Spinal cord (tissue), 10 donors: Measurements from ENCODE around the gene EPC2. TPM values are rescaled to one million over a fixed set of nuclear protein-coding genes. Genes with fewer than 3 reads are reported as not detected.

ENCODE experiments used
- DNase-seq, 6 donors: peaks; one replicate each; pipeline versions ENCODE4 v3.0.0 to v3.0.0-alpha.2; 2013 to 2015; ENCODE audit warnings: low spot score in 6 of 6, low read depth in 4 of 6
- H3K27ac ChIP-seq: one replicate; pipeline ENCODE4 v1.5.1; 2013; ENCODE audit warnings: low read depth, low read length, control low read depth
- H3K27me3 ChIP-seq: one replicate; pipeline ENCODE4 v1.6.1; 2013; ENCODE audit warnings: low read length; ENCODE audit not compliant: control insufficient read depth, insufficient read depth
- H3K36me3 ChIP-seq: one replicate; pipeline ENCODE4 v1.6.1; 2013; ENCODE audit warnings: low read length; ENCODE audit not compliant: control insufficient read depth, insufficient read depth
- H3K4me1 ChIP-seq: one replicate; pipeline ENCODE4 v1.6.1; 2013; ENCODE audit warnings: low read length; ENCODE audit not compliant: control insufficient read depth, insufficient read depth
- H3K4me3 ChIP-seq: one replicate; pipeline ENCODE4 v1.5.1; 2013; ENCODE audit warnings: low read depth, low read length, control low read depth
- H3K9me3 ChIP-seq: one replicate; pipeline ENCODE4 v1.6.1; 2013; ENCODE audit warnings: low read length; ENCODE audit not compliant: control insufficient read depth, insufficient read depth
- WGBS: methylation state at CpG from one replicate; pipeline ENCODE4 v1.1.5; 2013; ENCODE audit warnings: missing lambda C conversion rate; ENCODE audit not compliant: insufficient coverage; 5-methylcytosine and 5-hydroxymethylcytosine counted together
- polyA plus RNA-seq, 2 donors: library from polyadenylated mRNA; unstranded; fragments of 120-200 nt; gene quantifications; one replicate each; pipeline ENCODE4 v1.2.1, GENCODE V29; 2013; ENCODE audit not compliant: insufficient read length in 2 of 2
- total RNA-seq, 2 donors: library from RNA; depleted of rRNA in 1 of 2; stranded (reverse); fragments of 120-200 nt in 1 of 2; fragments of >200 nt in 1 of 2; gene quantifications; one replicate each; pipeline versions ENCODE4 v1.2.3 to v1.2.4, GENCODE V29; 2013 to 2014
- donor health status: healthy.

EPC2 gene
- total and polyA plus RNA-seq, 4 donors, result 31.5 to 52.6 (median 38.1) TPM

DNA sequence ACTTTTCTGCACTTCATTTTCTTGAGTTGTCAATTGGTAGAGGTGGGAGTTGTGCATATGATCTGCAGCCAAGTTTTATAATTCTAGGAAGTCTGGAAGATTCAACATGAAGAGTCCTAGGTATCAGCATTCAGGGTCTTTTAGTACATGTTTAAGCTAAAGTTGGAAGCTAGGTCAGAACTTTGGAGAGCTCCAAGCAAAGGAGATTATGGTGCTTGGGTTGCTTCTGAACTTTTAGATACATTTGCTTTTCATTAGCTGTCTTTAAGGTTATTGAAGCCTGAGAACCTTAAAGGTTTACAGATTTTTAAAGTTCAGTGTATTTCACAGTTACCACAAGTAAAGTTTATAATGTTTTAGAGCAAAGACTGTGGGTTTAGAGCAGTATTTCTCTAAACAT is 85.5 kb downstream of the EPC2 start:
- Histone ChIP-seq H3K36me3 (no peaks in the 10 kb centered on the region), H3K4me3 (no peak overlapping the region), H3K9me3 (peaks cover 4% of the 10 kb centered on the region), H3K27me3 (no peaks in the 10 kb centered on the region), H3K4me1 (no peaks in the 10 kb centered on the region), H3K27ac (no peak overlapping the region)
- no peak for DNase-seq

DNA sequence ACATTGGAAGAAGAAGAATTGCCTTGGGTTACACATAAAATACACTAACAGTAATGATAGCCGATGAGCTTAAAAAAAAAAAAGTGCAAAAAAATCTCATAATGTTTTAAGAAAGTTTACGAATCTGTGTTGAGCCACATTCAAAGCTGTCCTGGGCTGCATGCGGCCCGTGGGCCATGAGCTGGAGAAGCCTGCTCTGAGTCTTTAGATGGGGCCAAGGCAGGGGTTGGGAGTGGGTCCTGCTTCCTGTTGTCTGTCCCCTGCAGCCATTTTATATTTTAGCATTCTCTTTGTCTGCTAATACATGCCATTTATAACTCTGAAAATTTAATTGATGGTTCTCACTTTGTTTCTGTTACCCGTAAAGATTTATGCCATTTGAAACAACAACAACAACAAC is 93.2 kb downstream of the EPC2 start:
- H3K36me3 ChIP-seq, result no peaks in the 10 kb centered on the region
- H3K4me1 ChIP-seq, result no peaks in the 10 kb centered on the region
- no peak for DNase-seq
- H3K9me3 ChIP-seq, result no peaks in the 10 kb centered on the region
- WGBS, result 90% methylated on average over 2 of the region's 5 CpGs
- no peak overlapping the region for H3K27ac ChIP-seq
- no peaks in the 10 kb centered on the region for H3K27me3 ChIP-seq
- no peak overlapping the region for H3K4me3 ChIP-seq

GRCh38 chr2:148739454-148740105 is 95.0 kb downstream of the EPC2 start:
- Histone ChIP-seq H3K4me3 (no peak overlapping the region), H3K27me3 (no peaks in the 10 kb centered on the region), H3K27ac (no peak overlapping the region), H3K9me3 (no peaks in the 10 kb centered on the region), H3K4me1 (no peaks in the 10 kb centered on the region), H3K36me3 (no peaks in the 10 kb centered on the region)
- no peak for DNase-seq
- WGBS, result no CpG with 5 or more reads among the region's 2 CpGs

DNA sequence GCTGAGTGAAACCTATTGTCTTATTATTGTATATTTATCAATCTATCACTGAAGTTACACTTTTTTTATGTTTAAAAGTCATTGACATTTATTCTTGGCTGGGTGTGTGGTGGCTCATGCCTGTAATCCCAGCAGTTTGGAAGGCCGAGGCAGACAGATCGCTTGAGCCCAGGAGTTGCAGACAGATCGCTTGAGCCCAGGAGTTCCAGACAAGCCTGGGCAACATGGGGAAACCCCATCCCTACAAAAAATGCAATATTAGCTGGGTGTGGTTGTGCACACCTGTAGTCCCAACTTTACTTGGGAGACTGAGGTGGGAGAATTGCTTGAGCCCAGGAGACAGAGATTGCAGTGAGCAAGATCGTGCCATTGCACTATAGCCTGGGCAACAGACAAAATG is 97.8 kb downstream of the EPC2 start:
- Histone ChIP-seq H3K4me3 (no peak overlapping the region), H3K27me3 (no peaks in the 10 kb centered on the region), H3K9me3 (no peaks in the 10 kb centered on the region), H3K27ac (no peak overlapping the region), H3K36me3 (no peaks in the 10 kb centered on the region), H3K4me1 (no peaks in the 10 kb centered on the region)
- 92% methylated on average over 3 of the region's 4 CpGs for WGBS
- no peak for DNase-seq

GRCh38 chr2:148745151-148745851 is 100.8 kb downstream of the EPC2 start:
- H3K27ac ChIP-seq, result no peak overlapping the region
- DNase-seq, result no peak
- no peaks in the 10 kb centered on the region for H3K4me1 ChIP-seq
- no peaks in the 10 kb centered on the region for H3K36me3 ChIP-seq
- WGBS, result 80% methylated on average over 1 of the region's 3 CpGs
- H3K27me3 ChIP-seq, result no peaks in the 10 kb centered on the region
- H3K4me3 ChIP-seq, result no peak overlapping the region
- no peaks in the 10 kb centered on the region for H3K9me3 ChIP-seq

DNA sequence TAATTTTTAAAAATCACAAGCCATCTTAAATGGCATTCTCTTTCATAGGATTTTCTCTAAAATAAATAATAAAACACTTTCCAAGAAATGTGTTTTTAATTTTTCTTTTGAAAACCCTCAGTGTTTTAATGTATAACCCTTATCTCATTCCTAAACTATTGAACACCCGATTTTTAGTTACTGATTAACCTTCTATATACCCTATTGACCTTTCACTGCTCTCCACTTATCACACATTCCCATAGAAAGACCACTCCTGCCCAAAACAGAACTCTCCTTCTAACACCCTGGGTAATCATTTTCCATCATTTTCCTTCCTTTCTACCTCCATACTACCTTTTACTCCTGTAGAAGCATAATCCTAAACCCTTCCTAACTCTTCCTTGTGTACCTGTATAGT is 102.4 kb downstream of the EPC2 start:
- no peak for DNase-seq
- Histone ChIP-seq H3K36me3 (no peaks in the 10 kb centered on the region), H3K4me1 (no peaks in the 10 kb centered on the region), H3K4me3 (no peak overlapping the region), H3K27ac (no peak overlapping the region), H3K9me3 (no peaks in the 10 kb centered on the region), H3K27me3 (no peaks in the 10 kb centered on the region)
- WGBS, result 47% methylated on average over 1 of the region's 1 CpG

DNA sequence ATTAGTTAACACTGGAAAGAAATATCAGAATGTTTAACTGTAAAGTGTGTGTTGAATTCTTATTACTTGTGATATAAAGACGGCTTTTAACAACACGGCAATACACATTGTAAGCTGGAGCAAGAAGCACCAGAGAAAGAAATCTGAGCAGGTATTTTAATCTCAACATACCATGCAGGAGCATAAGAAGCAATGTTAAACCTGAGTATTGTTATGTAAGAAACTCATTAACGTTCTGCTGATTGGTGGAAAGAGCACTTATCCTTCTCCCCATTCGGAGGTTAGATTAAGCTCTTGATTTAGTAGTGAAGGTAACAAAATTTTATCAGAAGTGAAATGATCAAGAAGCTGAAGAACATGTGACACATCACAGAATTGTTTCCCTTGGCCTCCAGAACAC is 107.4 kb downstream of the EPC2 start:
- H3K36me3 ChIP-seq, result no peaks in the 10 kb centered on the region
- no peaks in the 10 kb centered on the region for H3K9me3 ChIP-seq
- WGBS, result no CpG with 5 or more reads among the region's 4 CpGs
- H3K27ac ChIP-seq, result no peak overlapping the region
- no peaks in the 10 kb centered on the region for H3K4me1 ChIP-seq
- no peak overlapping the region for H3K4me3 ChIP-seq
- H3K27me3 ChIP-seq, result no peaks in the 10 kb centered on the region
- DNase-seq, result no peak

GRCh38 chr2:148752977-148753376 is 108.4 kb downstream of the EPC2 start:
- no peak overlapping the region for H3K4me3 ChIP-seq
- H3K27ac ChIP-seq, result no peak overlapping the region
- H3K4me1 ChIP-seq, result no peaks in the 10 kb centered on the region
- H3K27me3 ChIP-seq, result no peaks in the 10 kb centered on the region
- WGBS, result no CpG with 5 or more reads among the region's 3 CpGs
- H3K9me3 ChIP-seq, result no peaks in the 10 kb centered on the region
- no peaks in the 10 kb centered on the region for H3K36me3 ChIP-seq
- no peak for DNase-seq

GRCh38 chr2:148754864-148755263 is 110.3 kb downstream of the EPC2 start:
- no peaks in the 10 kb centered on the region for H3K36me3 ChIP-seq
- DNase-seq, result no peak
- no CpG with 5 or more reads among the region's 1 CpG for WGBS
- H3K27ac ChIP-seq, result no peak overlapping the region
- H3K4me3 ChIP-seq, result no peak overlapping the region
- no peaks in the 10 kb centered on the region for H3K9me3 ChIP-seq
- no peaks in the 10 kb centered on the region for H3K27me3 ChIP-seq
- H3K4me1 ChIP-seq, result no peaks in the 10 kb centered on the region

GRCh38 chr2:148756292-148756975 is 111.9 kb downstream of the EPC2 start:
- no peak for DNase-seq
- H3K27ac ChIP-seq, result no peak overlapping the region
- WGBS, result no CpG with 5 or more reads among the region's 4 CpGs
- no peaks in the 10 kb centered on the region for H3K36me3 ChIP-seq
- no peaks in the 10 kb centered on the region for H3K27me3 ChIP-seq
- H3K9me3 ChIP-seq, result no peaks in the 10 kb centered on the region
- no peak overlapping the region for H3K4me3 ChIP-seq
- no peaks in the 10 kb centered on the region for H3K4me1 ChIP-seq
